SK-N-SH (cell line): ENCODE data around the gene TMIE.

Source experiments
- CTCF ChIP-seq: fragments of 200-600 bp; sonication (generic); IDR thresholded peaks from 2 replicates; pipeline ENCODE4 v1.6.1; 2017; ENCODE audit warnings: antibody characterized with exemption, mild to moderate bottlenecking, moderate library complexity
- EZH2phosphoT487 ChIP-seq: fragments of 200-600 bp; sonication (generic); IDR thresholded peaks from 2 replicates; pipeline ENCODE4 v1.6.1; 2017; ENCODE audit warnings: low read depth, mixed run types, mild to moderate bottlenecking, antibody characterized with exemption, moderate library complexity, borderline replicate concordance

- no peak for TF ChIP-seq EZH2phosphoT487
- TF ChIP-seq CTCF: no peak
Observed at GRCh38 chr3:46681856-46682540, 19.2 kb upstream of the TMIE start.
